Astrocyte (in vitro differentiated cells and primary cell): ENCODE measurements around the gene RALGPS1.

Experiments used
- EZH2 ChIP-seq: IDR thresholded peaks from 2 replicates; pipeline ENCODE4 v1.6.1; 2012; ENCODE audit warnings: mild to moderate bottlenecking, low read length, inconsistent platforms; ENCODE audit not compliant: insufficient read depth
- TF ChIP-seq, protein P1 (sequence below): IDR thresholded peaks from 2 replicates; pipeline ENCODE4 v1.5.1; 2011; ENCODE audit warnings: low read depth, mild to moderate bottlenecking, inconsistent platforms, low read length, moderate library complexity; ENCODE audit not compliant: insufficient read depth

DNA sequence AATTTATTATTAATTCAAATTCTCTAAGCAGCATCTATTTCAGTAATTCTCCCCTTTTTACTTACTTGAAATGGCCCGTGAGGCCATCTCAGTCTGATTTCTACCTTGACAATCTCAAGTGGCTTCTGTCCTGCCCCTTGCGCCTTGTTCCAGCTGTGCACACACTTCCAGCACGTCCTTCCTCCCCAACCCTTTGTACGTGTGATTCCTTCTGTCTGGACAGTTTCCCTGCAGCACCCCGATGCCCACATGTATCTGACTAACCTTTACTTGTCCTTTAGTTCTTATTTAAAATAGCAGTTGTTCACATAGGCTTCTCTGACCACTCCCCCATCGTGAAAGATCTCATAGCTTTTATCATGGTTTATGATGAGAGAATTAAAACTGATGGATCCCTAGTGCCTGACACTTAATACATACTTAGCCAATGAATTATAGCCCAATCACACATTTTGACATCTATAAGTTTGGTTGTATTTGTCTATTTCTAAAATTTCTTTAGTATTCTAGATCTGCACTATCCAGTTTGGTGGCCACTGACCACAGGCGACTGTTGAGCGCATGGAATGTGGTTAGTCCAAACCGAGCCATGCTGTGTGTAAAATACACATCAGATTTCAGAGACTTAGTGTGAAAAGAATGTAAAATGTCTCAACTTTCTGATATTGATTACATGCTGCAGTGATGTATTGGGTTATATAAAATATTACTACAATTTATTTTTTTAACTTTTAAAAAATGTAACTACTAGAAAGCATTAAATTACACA lies 39.9 kb upstream of the RALGPS1 start:
- TF ChIP-seq, protein P1, sequence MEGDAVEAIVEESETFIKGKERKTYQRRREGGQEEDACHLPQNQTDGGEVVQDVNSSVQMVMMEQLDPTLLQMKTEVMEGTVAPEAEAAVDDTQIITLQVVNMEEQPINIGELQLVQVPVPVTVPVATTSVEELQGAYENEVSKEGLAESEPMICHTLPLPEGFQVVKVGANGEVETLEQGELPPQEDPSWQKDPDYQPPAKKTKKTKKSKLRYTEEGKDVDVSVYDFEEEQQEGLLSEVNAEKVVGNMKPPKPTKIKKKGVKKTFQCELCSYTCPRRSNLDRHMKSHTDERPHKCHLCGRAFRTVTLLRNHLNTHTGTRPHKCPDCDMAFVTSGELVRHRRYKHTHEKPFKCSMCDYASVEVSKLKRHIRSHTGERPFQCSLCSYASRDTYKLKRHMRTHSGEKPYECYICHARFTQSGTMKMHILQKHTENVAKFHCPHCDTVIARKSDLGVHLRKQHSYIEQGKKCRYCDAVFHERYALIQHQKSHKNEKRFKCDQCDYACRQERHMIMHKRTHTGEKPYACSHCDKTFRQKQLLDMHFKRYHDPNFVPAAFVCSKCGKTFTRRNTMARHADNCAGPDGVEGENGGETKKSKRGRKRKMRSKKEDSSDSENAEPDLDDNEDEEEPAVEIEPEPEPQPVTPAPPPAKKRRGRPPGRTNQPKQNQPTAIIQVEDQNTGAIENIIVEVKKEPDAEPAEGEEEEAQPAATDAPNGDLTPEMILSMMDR, result no peak
- no peak for TF ChIP-seq EZH2
